GM23248 (cell line): ENCODE results near the gene CD109. TPM values are rescaled to one million over a fixed set of nuclear protein-coding genes. Genes with fewer than 3 reads are reported as not detected.
"Not testable (repeated sequence)": the region's sequence is repeated elsewhere in the genome, so short reads cannot be mapped to it uniquely, and the experiment has no call there.

Experiments
- DNase-seq: peaks from one replicate; pipeline ENCODE4 v3.0.0-alpha.2; 2015
- H2AFZ ChIP-seq: fragments of 200-600 bp; sonication (generic); 2 replicates; pipeline ENCODE4 v1.6.1; 2016; ENCODE audit warnings: antibody characterized with exemption
- H3F3A ChIP-seq: fragments of 200-600 bp; sonication (generic); 2 replicates; pipeline ENCODE4 v1.6.1; 2016; ENCODE audit warnings: mild to moderate bottlenecking, antibody characterized with exemption, mixed run types; ENCODE audit not compliant: insufficient read depth
- H3K27ac ChIP-seq: fragments of 200-600 bp; sonication (generic); 2 replicates; pipeline ENCODE4 v1.5.1; 2016; ENCODE audit warnings: mild to moderate bottlenecking
- H3K27me3 ChIP-seq: fragments of 200-600 bp; sonication (generic); replicated peaks from 2 replicates; pipeline ENCODE4 v1.6.1; 2016; ENCODE audit warnings: mild to moderate bottlenecking; ENCODE audit not compliant: insufficient read depth
- H3K36me3 ChIP-seq: fragments of 200-600 bp; sonication (generic); 2 replicates; pipeline ENCODE4 v1.6.1; 2016; ENCODE audit warnings: low read depth, mild to moderate bottlenecking
- H3K4me1 ChIP-seq: fragments of 200-600 bp; sonication (generic); 2 replicates; pipeline ENCODE4 v1.6.1; 2016; ENCODE audit warnings: mild to moderate bottlenecking; ENCODE audit not compliant: insufficient read depth
- H3K4me2 ChIP-seq: fragments of 200-600 bp; sonication (generic); one replicate; pipeline ENCODE4 v1.6.1; 2016; ENCODE audit warnings: mild to moderate bottlenecking; ENCODE audit not compliant: unreplicated experiment
- H3K4me3 ChIP-seq: fragments of 200-600 bp; sonication (generic); 2 replicates; pipeline ENCODE4 v1.5.1; 2016; ENCODE audit warnings: mild to moderate bottlenecking
- H3K79me2 ChIP-seq: fragments of 200-600 bp; sonication (generic); 2 replicates; pipeline ENCODE4 v1.6.1; 2016; ENCODE audit warnings: mild to moderate bottlenecking; ENCODE audit not compliant: insufficient read depth
- H3K9ac ChIP-seq: fragments of 200-600 bp; sonication (generic); 2 replicates; pipeline ENCODE4 v1.6.1; 2016; ENCODE audit warnings: mild to moderate bottlenecking
- H3K9me2 ChIP-seq: fragments of 200-600 bp; sonication (generic); 2 replicates; pipeline ENCODE4 v1.6.1; 2016; ENCODE audit warnings: mixed run types, mild to moderate bottlenecking, moderate library complexity; ENCODE audit not compliant: insufficient read depth
- H3K9me3 ChIP-seq: fragments of 200-600 bp; sonication (generic); one replicate; pipeline ENCODE4 v1.6.1; 2017; ENCODE audit warnings: low read depth
- H4K20me1 ChIP-seq: fragments of 200-600 bp; sonication (generic); 2 replicates; pipeline ENCODE4 v1.6.0; 2016; ENCODE audit not compliant: insufficient read depth
- EZH2 ChIP-seq: fragments of 200-600 bp; sonication (generic); IDR thresholded peaks from 2 replicates; pipeline ENCODE4 v1.6.1; 2018; ENCODE audit warnings: antibody characterized with exemption, mild to moderate bottlenecking; ENCODE audit not compliant: insufficient read depth, poor library complexity, severe bottlenecking
- EZH2phosphoT487 ChIP-seq: fragments of 200-600 bp; sonication (generic); IDR thresholded peaks from 2 replicates; pipeline ENCODE4 v1.6.1; 2018; ENCODE audit warnings: antibody characterized with exemption, moderate library complexity, mild to moderate bottlenecking, low read depth; ENCODE audit not compliant: insufficient read depth
- WGBS, 2 experiments: methylation state at CpG; one replicate each; pipeline ENCODE4 v1.1.6; 2015 to 2017; ENCODE audit warnings: low lambda C conversion rate in 2 of 2, low coverage in 1 of 2; ENCODE audit errors: missing lambda C conversion rate in 2 of 2; 5-methylcytosine and 5-hydroxymethylcytosine counted together
- in situ Hi-C: fragments of 300-500 bp; cut with MboI; formaldehyde crosslinking; loops from 2 replicates; pipeline ENCODE4 v1.15.0; 2020
- polyA plus RNA-seq: library from polyadenylated mRNA; unstranded; fragments of >200 nt; fragmentation: Nextera tagmentation; extraction: Ambion mirVana; gene quantifications from 2 replicates; pipeline ENCODE4 v1.2.1, GENCODE V29; 2016
- total RNA-seq: library from RNA; depleted of rRNA; stranded (reverse); fragments of >200 nt; shearing (Covaris generic); gene quantifications from 2 replicates; pipeline ENCODE4 v1.2.3, GENCODE V29; 2014

The CD109 gene
- total and polyA plus RNA-seq, 2 experiments from 2014 or later, result 31.3 to 68.6 TPM

GRCh38 chr6:73832313-73832712 lies 136.3 kb downstream of the CD109 start:
- DNase-seq, result peak; percentile 27
- Histone ChIP-seq H3K4me2 (no peak overlapping the region), H3K79me2 (no peaks in the 10 kb centered on the region), H3K9me2 (no peaks in the 10 kb centered on the region), H3K4me1 (no peaks in the 10 kb centered on the region), H3K27me3 (no peaks in the 10 kb centered on the region), H3K9me3 (no peaks in the 10 kb centered on the region), H3K4me3 (no peak overlapping the region), H3F3A (0 out of 2 replicates have a peak, but pooled peaks cover 4% of the 10 kb centered on the region), H3K9ac (no peak overlapping the region), H3K36me3 (no peaks in the 10 kb centered on the region), H4K20me1 (no peaks in the 10 kb centered on the region), H2AFZ (no peak overlapping the region), H3K27ac (no peak overlapping the region)
- in situ Hi-C loops, result no loop called here
- TF ChIP-seq EZH2 (no peak), EZH2phosphoT487 (no peak)
- WGBS, 2 experiments, result 3 to 17% methylated on average over 1 of the region's 1 CpG

- H3K4me2 ChIP-seq, H3K4me1 ChIP-seq, H3K4me3 ChIP-seq, H2AFZ ChIP-seq, H3K9ac ChIP-seq, H3K9me2 ChIP-seq, DNase-seq, H3K79me2 ChIP-seq, H4K20me1 ChIP-seq, H3K27ac ChIP-seq, H3K27me3 ChIP-seq, H3K36me3 ChIP-seq, in situ Hi-C loops, H3F3A ChIP-seq, H3K9me3 ChIP-seq: not testable (repeated sequence)
These were observed 148.7 kb downstream of the CD109 start for GRCh38 chr6:73844696-73845095.

GRCh38 chr6:73851048-73851447 lies 155.0 kb downstream of the CD109 start:
- H3K4me1 ChIP-seq, H3K27ac ChIP-seq, in situ Hi-C loops, H3K4me3 ChIP-seq, H3K36me3 ChIP-seq, H3K9me2 ChIP-seq, H4K20me1 ChIP-seq, H3K79me2 ChIP-seq, H3K27me3 ChIP-seq, H3K9ac ChIP-seq, H3K4me2 ChIP-seq, H3F3A ChIP-seq, DNase-seq, H2AFZ ChIP-seq, H3K9me3 ChIP-seq: not testable (repeated sequence)
- WGBS, 2 experiments, result 98% methylated on average over 15 of the region's 25 CpGs; no CpG with 5 or more reads in 1 of the 2 experiments

DNA sequence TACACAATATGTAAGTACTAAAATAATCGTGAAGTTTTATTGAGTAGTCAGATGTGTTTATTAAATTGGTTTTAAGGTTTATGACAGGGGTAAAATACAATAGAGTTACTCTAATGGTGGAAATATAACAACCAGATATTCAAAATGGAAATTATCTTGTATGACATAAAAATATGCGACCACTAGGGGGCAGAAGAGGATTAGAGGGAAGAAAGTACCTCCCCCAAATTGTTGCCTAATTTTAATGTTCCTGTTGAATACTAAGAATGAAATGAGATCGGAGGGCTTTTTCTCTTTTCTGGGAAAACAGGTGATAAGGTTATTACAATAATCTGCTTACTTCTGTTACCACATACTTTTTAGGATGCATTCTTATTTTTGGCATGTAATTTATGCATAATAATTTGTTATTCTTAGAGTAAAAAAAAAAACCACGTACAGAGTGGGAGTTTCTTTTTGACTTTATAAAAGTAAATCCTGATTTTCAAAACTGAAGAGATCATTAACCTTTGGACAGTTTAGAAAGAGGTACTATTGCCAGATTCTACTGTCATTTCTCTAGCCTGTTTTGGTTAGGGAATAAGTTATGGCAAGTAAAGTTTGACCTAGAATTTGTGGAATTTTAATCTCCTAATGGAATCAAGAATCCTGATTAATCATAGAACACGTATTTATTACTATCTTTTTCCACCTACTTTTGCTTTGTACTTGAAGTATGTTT lies 159.2 kb downstream of the CD109 start:
- H2AFZ ChIP-seq, result peak overlapping the region; percentile 44

GRCh38 chr6:73857341-73857890 lies 161.4 kb downstream of the CD109 start:
- Histone ChIP-seq H3K4me1 (peaks cover 8% of the 10 kb centered on the region), H2AFZ (no peak overlapping the region), H3K4me3 (no peak overlapping the region), H3K4me2 (no peak overlapping the region), H3F3A (peaks cover 5% of the 10 kb centered on the region; the same call in 1 of the 2 replicates), H3K36me3 (no peaks in the 10 kb centered on the region), H3K9me3 (no peaks in the 10 kb centered on the region), H3K27ac (no peak overlapping the region), H3K79me2 (no peaks in the 10 kb centered on the region), H3K27me3 (no peaks in the 10 kb centered on the region), H3K9ac (no peak overlapping the region), H3K9me2 (no peaks in the 10 kb centered on the region), H4K20me1 (no peaks in the 10 kb centered on the region)
- 69 to 70% methylated on average over 3 of the region's 3 CpGs for WGBS, 2 experiments
- TF ChIP-seq EZH2, result no peak
- no peak for TF ChIP-seq EZH2phosphoT487
- in situ Hi-C loops, result no loop called here
- no peak for DNase-seq

More for the DNA sequence above, 159.2 kb downstream of the CD109 start:
- Histone ChIP-seq H3K4me3 (peak overlapping the region; percentile 59), H3K9me2 (no peaks in the 10 kb centered on the region), H3K27ac (no peak overlapping the region), H3K36me3 (no peaks in the 10 kb centered on the region), H3K27me3 (no peaks in the 10 kb centered on the region), H3K9ac (peak overlapping the region; percentile 42), H3F3A (peaks cover 5% of the 10 kb centered on the region; the same call in 1 of the 2 replicates), H3K4me2 (peak overlapping the region; percentile 87), H3K79me2 (no peaks in the 10 kb centered on the region), H3K4me1 (peaks cover 8% of the 10 kb centered on the region), H4K20me1 (no peaks in the 10 kb centered on the region), H3K9me3 (no peaks in the 10 kb centered on the region)
- TF ChIP-seq EZH2 (no peak), EZH2phosphoT487 (no peak)
- 4 to 5% methylated on average over 5 of the region's 5 CpGs for WGBS, 2 experiments
- DNase-seq, result peak; percentile 77
- in situ Hi-C loops, result no loop called here
